NCI-H1048 (cell line): ENCODE data around the gene ALAD.
"Not testable (repeated sequence)": the region's sequence is repeated elsewhere in the genome, so short reads cannot be mapped to it uniquely, and the experiment has no call there.

Experiments used
- DNase-seq: peaks from one replicate; lab custom pipeline; 2025; lab: John Stamatoyannopoulos, UW

Gene ALAD

DNA sequence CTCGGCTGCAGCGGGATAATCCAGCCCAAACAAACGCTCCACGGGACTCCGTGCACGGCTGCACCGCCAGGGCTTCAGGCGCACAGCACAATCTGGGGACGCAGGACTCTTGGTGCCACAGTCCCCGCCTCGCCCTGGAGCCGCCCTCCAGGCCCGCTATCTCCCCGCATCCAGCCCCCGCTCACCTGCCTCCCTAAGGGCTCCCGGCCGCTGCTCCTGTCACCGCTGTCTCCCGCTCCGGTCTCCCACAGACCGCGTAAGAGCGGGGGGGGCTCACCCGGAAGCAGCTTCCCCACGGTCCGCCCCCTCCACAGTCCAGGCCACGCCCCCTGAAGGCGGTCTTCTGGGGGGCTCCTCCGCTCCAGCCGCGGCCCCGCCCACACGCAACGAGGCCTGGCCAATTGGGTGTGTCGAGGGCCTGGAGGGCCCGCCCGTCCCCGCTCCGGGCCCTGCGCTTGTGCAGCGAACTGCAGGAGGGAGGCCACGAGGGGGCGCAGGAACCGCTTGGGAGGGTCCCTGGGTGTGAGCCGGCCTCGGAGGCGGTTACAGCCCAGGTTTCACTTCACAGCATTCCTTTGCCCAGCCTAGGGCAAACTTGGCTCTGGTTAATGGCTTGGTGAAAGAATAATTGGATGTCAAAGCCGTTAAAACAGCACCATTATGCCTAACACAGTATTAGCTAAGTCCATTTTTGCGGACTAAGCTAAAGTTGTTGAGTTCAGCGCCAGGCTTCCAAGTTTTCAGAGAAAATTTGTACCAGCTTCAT is at the start of gene ALAD:
TSS of gene ALAD (minus strand) at position 258 of the 766 bp plus-strand sequence. CDS start 7,725 bp downstream, outside the sequence.
- peak; percentile 96 for DNase-seq

- DNase-seq = no peak
Measured at GRCh38 chr9:113449376-113449775, 48.3 kb upstream of the ALAD start.

DNA sequence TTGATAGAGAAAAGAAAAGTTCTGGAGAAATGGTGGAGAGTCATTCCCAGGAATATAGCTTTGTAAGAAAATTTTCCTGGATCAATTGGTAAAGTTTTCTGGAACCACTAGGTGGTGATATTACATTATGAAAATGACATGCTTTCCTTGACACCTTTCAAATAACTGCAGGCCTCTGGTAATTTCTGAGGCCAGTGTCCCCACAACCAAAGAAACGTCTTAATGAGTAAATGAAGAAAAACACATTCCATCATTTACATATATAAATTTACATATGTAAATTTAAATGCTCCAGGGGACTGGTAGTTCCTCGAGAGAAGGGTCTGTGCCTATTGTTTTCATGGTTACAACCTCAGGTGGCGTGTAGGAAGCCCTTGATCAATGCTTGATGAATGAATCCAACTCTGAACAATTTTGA is 45.2 kb upstream of the ALAD start:
- DNase-seq = no peak

GRCh38 chr9:113444736-113445135 is 43.7 kb upstream of the ALAD start:
- no peak for DNase-seq

GRCh38 chr9:113437716-113438115 is 36.6 kb upstream of the ALAD start:
- DNase-seq = not testable (repeated sequence)

DNA sequence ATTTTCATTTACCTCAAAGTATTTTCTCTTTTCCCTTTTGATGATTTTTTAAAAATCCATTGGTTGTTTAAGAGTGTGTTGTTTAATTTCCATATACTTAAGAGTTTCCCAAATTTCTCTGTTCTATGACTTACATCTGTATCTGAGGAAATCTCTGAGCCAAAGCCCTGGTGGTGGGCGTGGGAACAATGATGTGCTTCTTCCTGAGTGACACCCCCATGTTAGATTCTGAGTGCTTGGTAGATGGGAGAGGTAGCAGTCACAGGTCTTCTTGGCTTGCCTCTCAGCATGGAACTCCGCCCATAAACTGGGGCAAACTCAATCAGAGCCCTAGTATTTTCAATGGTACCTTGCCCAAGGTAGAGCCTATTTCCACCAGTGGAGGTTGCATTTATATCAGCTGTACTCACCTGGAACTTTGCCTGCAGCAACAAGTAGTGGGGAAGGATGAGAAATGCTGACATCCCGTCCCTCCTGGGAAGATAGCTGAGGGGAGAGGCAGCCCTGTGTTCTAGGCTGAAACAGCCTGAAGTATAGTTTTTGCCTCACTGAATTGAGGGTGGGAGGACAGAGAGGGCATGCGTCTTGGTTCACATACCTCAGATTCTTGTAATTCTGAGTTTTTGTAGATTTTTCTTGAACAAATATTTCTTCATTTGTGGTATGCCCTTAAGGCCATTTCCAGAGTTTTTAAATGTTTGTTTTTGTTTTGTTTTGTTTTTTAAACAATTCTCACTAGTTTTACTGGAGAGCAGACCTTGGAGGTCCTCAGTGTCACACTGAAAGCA is 35.8 kb upstream of the ALAD start:
- DNase-seq = no peak

DNA sequence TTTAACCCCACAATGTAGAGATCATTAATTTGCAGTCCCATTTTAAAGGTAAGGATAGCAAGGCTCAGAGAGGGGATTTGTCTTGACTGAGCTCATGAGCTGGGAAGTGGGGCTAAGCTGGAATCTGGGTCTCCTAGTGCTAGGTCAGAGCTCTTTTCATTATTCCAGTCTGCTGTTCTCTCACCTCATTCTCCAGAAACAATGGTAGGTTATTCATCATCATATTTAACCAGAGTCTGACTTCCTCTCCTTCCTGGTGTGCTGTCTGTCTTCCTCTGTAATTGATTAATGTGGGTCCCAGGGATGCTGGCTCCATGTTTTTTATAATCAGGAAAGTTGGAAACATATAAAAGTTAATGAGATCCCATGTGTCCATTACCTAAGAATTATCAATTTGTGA is 30.1 kb upstream of the ALAD start:
- no peak for DNase-seq

DNA sequence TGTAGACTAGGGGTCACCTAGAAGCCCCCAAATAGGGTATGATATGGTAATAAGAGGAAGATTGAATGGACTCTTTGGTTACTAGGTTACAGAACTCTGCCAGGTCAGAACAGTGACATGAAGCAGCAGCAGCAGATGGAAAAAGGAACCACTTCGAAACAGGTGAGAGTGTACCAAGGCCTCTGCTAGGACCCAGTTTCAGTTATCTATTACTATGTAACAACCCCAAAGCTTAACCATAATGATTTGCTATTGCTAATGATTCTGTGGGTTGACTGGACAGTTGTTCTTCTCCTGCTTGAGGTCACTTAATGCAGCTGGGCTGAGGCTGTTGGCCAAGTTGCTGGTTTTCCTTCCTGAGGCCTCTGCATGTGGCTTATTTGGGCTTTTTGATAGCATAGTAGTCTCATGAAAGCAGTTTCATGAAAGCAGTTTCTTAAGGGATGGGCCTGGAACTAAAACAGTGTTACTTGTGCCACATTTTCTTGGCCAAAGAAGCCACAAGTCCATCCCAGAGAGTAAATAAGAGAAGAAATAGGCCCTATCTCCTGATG is 27.1 kb upstream of the ALAD start:
- DNase-seq = no peak

- DNase-seq = no peak
Measured at GRCh38 chr9:113427629-113428028, 26.5 kb upstream of the ALAD start.

- no peak for DNase-seq
Measured at GRCh38 chr9:113426701-113427100, 25.6 kb upstream of the ALAD start.

- DNase-seq = no peak
Measured at GRCh38 chr9:113425072-113425471, 24.0 kb upstream of the ALAD start.

DNA sequence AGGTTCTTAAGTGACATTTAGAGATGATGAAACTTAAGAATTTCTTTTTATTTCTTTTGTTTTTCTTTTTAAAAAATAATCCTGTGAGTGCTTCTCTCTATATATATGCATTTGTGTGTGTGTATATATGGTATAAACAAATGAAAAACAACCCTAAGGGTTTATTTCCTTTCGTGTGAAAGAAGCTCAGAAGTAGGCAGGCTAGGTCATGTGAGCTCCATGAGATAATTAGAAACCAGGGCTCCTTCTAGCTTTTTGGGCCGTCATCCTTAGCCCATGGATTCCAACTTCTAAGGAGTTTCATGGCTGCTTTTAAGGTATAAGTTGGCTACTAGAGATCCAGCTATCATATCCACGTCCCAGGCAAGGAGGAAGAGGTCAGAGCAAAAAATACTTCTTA is 20.6 kb upstream of the ALAD start:
- DNase-seq = no peak

DNA sequence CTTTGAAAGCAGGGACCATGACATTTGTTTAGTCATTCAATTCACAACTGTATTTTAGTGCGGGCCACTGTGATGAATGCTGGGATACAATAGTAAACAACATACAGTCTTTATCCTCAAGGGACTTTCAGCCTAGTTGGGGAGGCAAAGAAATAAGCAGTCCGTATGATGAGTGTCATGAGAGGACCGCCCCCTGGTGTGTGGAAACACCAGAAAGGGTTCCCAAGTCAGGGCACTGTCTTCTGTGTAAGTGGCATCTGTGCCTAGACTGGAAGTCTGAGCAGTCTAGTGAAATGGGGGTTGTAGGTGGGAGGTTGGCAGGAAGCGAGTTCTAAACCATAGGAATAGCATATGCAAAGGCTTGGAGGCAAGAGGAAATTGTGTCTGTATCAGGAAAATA is 16.3 kb upstream of the ALAD start:
- DNase-seq = no peak

GRCh38 chr9:113416149-113416721 is 15.2 kb upstream of the ALAD start:
- no peak for DNase-seq

- DNase-seq = peak; percentile 84
Measured at GRCh38 chr9:113410207-113410864, 9.3 kb upstream of the ALAD start, which contains the start of the genes C9orf43 and POLE3. TSS of gene C9orf43 (plus strand) at chr9:113410747. CDS start at chr9:113413494, 2,747 bp downstream. TSS of gene POLE3 (minus strand) at chr9:113410675. CDS start at chr9:113410293, 382 bp downstream.

GRCh38 chr9:113409883-113410206 is 8.8 kb upstream of the ALAD start:
- DNase-seq = no peak

DNA sequence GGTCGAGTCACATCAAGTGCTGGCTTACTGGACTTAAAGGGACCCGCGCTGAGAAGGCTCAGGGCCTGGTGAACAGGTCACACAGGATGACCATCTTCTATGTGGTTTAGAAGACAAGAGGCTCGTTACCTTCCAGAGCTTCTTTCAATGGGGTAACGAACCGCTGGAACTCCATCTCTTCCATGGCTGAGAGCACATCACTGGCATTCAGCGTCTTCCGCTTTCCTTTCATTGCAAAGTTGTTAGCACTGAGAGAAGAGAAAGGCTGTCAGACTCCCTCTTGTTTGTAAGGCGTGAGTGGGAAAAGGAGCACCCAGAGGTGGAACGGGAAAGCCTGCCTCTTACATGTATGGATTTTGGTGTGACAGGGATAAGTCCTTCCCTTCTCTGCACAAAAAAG is 8.4 kb upstream of the ALAD start:
- DNase-seq = no peak

DNA sequence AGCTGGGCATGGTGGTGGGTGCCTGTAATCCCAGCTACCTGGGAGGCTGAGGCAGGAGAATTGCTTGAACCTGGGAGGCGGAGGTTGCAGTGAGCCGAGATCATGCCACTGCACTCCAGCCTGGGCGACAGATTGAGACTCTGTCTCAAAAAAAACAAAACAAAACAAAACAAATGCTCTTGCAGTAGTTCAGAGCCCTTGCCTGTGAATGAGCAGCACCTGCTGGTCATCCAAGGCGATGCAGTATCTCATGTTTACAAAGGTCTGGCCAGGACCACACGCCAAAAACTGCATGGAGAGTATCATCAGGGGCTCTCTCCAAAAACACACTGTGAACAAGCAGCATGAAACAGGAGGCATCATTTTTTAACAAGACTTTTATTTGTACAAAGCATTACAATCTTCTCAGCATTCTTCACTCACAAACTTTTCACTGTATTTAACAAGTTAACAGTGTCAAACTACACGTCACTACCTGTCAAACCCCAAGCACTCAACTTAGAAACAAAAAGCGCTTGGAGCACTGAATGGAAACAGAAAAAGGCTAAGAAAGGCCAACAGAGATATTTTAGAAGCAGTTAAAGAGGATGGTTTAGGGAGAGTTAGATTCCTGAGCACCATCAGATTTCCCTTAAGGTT is 5.9 kb upstream of the ALAD start:
- peak; percentile 3 for DNase-seq

GRCh38 chr9:113406353-113406752 is 5.3 kb upstream of the ALAD start:
- DNase-seq = not testable (repeated sequence)

GRCh38 chr9:113403646-113404045 is 2.6 kb upstream of the ALAD start:
- no peak for DNase-seq

DNA sequence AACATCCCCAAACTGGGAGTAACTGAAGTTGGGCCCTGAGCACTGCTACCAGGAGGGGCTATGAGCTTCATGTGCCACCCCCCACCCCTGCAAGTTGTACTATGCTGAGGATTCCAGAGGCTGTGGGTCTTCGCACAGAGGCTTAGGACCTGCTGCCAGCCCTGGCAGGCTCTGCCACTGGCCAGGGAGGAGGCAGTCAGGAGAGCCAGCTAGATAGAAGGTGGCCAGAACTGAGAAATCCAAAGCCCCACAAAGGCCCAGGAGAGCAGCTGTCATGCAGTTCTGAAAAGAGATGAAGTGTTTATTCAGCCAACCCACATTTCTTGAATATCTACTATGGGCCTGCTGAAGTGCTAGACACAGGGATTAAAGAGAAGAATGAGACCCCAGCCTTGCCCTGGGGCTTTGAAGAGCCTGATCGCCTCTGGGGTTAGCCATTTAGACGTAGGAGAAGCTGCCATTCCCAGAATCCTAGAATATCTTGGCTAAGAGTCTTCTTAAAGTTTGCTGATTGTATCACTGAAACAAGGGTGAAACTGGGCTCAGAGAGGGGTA is 1.4 kb downstream of the ALAD start:
- no peak for DNase-seq
